B cell (primary cell): ENCODE data around the gene NEMP1. TPM values are rescaled to one million over a fixed set of nuclear protein-coding genes. Genes with fewer than 3 reads are reported as not detected.

ENCODE experiments used
- ATAC-seq: fragments of 200-7000 bp; cut with Tn5 transposase; one replicate; pipeline ENCODE4 v1.10.0; 2021; ENCODE audit warnings: low read depth, mild to moderate bottlenecking, moderate number of reproducible peaks, moderate library complexity
- CTCF ChIA-PET: fragments of 350-600 bp; sonication (Branson Sonifier 250); formaldehyde crosslinking; loops from one replicate; lab custom pipeline; 2021; ENCODE audit warnings: antibody characterized with exemption, inconsistent platforms; lab: Charles Lee
- POLR2A ChIA-PET: fragments of 350-600 bp; sonication (Branson Sonifier 250); formaldehyde crosslinking; loops from one replicate; lab custom pipeline; 2021; ENCODE audit warnings: antibody characterized with exemption; lab: Charles Lee
- DNase-seq: peaks from one replicate; pipeline ENCODE4 v3.0.0; 2013
- H2AFZ ChIP-seq: 2 replicates; pipeline ENCODE4 v1.6.1; 2012; ENCODE audit warnings: mild to moderate bottlenecking, low read depth, low read length; ENCODE audit not compliant: insufficient read depth, poor library complexity, severe bottlenecking
- H3K27ac ChIP-seq, 2 donors: 1 replicate in 1 of 2; 2 replicates in 1 of 2; pipeline ENCODE4 v1.5.1; 2012 to 2013; ENCODE audit warnings: low read length in 2 of 2, mild to moderate bottlenecking in 2 of 2, moderate library complexity in 1 of 2
- H3K27me3 ChIP-seq, 4 experiments: fragments of 200-600 bp in 1 of 4; sonication (generic) in 1 of 4; replicated peaks in 1 of 4; 1 replicate in 2 of 4; 2 replicates in 2 of 4; pipeline versions ENCODE4 v1.6.1 to v1.7.0; 2013 to 2016; ENCODE audit warnings: low read length in 3 of 4, mild to moderate bottlenecking in 2 of 4, mixed read lengths in 1 of 4, moderate library complexity in 1 of 4; ENCODE audit not compliant: insufficient read depth in 4 of 4, control insufficient read depth in 3 of 4; ENCODE audit errors: control extremely low read depth in 1 of 4
- H3K36me3 ChIP-seq, 2 experiments: replicated peaks in 1 of 2; 1 replicate in 1 of 2; 2 replicates in 1 of 2; pipeline versions ENCODE4 v1.6.1 to v1.7.1; 2013; ENCODE audit warnings: low read length in 1 of 2; ENCODE audit not compliant: insufficient read depth in 2 of 2, control insufficient read depth in 1 of 2; ENCODE audit errors: control extremely low read depth in 1 of 2, extremely low read depth in 1 of 2
- H3K4me1 ChIP-seq, 2 donors: fragments of 200-600 bp in 1 of 2; sonication (generic) in 1 of 2; 1 replicate in 1 of 2; 2 replicates in 1 of 2; pipeline versions ENCODE4 v1.5.1 to v1.6.1; 2013 to 2017; ENCODE audit warnings: low read length in 2 of 2; ENCODE audit not compliant: control insufficient read depth in 2 of 2, insufficient read depth in 2 of 2
- H3K4me2 ChIP-seq: replicated peaks from 2 replicates; pipeline ENCODE3; 2012; ENCODE audit warnings: mild to moderate bottlenecking, low read depth, low read length; ENCODE audit not compliant: poor library complexity, severe bottlenecking
- H3K4me3 ChIP-seq, 5 experiments: fragments of 200-600 bp in 1 of 5; sonication (generic) in 1 of 5; 1 replicate in 3 of 5; 2 replicates in 2 of 5; pipeline versions ENCODE4 v1.5.1 to v1.7.0; 2011 to 2016; ENCODE audit warnings: low read length in 4 of 5, mild to moderate bottlenecking in 4 of 5, low read depth in 2 of 5, control low read depth in 1 of 5, moderate library complexity in 1 of 5; ENCODE audit not compliant: insufficient read depth in 1 of 5; ENCODE audit errors: control extremely low read depth in 1 of 5, extremely low read depth in 1 of 5
- H3K79me2 ChIP-seq: fragments of 200-600 bp; sonication (generic); one replicate; pipeline ENCODE4 v1.6.0; 2016; ENCODE audit warnings: low read length; ENCODE audit not compliant: control insufficient read depth, insufficient read depth
- H3K9ac ChIP-seq: fragments of 200-600 bp; sonication (generic); 2 replicates; pipeline ENCODE4 v1.6.1; 2017; ENCODE audit warnings: mild to moderate bottlenecking, low read length, moderate library complexity
- H3K9me3 ChIP-seq, 3 donors: one replicate each; pipeline versions ENCODE4 v1.6.1 to v1.7.1; 2013; ENCODE audit warnings: low read length in 2 of 3; ENCODE audit not compliant: control insufficient read depth in 2 of 3, insufficient read depth in 1 of 3; ENCODE audit errors: control extremely low read depth in 1 of 3
- H4K20me1 ChIP-seq: 2 replicates; pipeline ENCODE4 v1.6.0; 2012; ENCODE audit warnings: mild to moderate bottlenecking, low read length; ENCODE audit not compliant: insufficient read depth, control insufficient read depth, poor library complexity, severe bottlenecking
- H3K27ac Mint-ChIP-seq: one replicate; pipeline ENCODE4 v1.8.0; 2021; ENCODE audit warnings: mixed read lengths
- H3K27me3 Mint-ChIP-seq: one replicate; pipeline ENCODE4 v1.8.0; 2021; ENCODE audit warnings: mixed read lengths
- H3K4me1 Mint-ChIP-seq: one replicate; pipeline ENCODE4 v1.8.0; 2021; ENCODE audit warnings: mixed read lengths
- H3K4me3 Mint-ChIP-seq: one replicate; pipeline ENCODE4 v1.8.0; 2021; ENCODE audit warnings: mixed read lengths
- H3K9me3 Mint-ChIP-seq: one replicate; pipeline ENCODE4 v1.8.0; 2022; ENCODE audit warnings: mixed read lengths; ENCODE audit not compliant: insufficient read depth
- CTCF ChIP-seq: fragments of 200-600 bp; IDR thresholded peaks from one replicate; pipeline ENCODE4 v1.8.0; 2022; ENCODE audit warnings: antibody characterized with exemption, mild to moderate bottlenecking
- EZH2 ChIP-seq: IDR thresholded peaks from 2 replicates; pipeline ENCODE4 v1.6.1; 2012; ENCODE audit warnings: borderline replicate concordance, low read depth, mild to moderate bottlenecking, moderate library complexity, low read length; ENCODE audit not compliant: insufficient read depth, poor library complexity, severe bottlenecking
- WGBS: methylation state at CpG from one replicate; pipeline ENCODE4 v1.1.5; 2013; ENCODE audit warnings: missing lambda C conversion rate; ENCODE audit not compliant: insufficient coverage; 5-methylcytosine and 5-hydroxymethylcytosine counted together
- intact Hi-C: fragments of 100-400 bp; cut with micrococcal nuclease; formaldehyde crosslinking; loops from one replicate; pipeline ENCODE4 v1.10.0; 2022
- polyA plus RNA-seq: library from polyadenylated mRNA; depleted of rRNA; stranded (reverse); fragments of >200 nt; gene quantifications from 2 replicates; pipeline ENCODE4 v1.2.3, GENCODE V29; 2012
- total RNA-seq, 2 donors: library from RNA; stranded (reverse); fragments of 120-200 nt in 1 of 2; gene quantifications; 1 replicate in 1 of 2; 2 replicates in 1 of 2; pipeline versions ENCODE4 v1.2.3 to v1.2.4, GENCODE V29; 2013 to 2022

Gene NEMP1
- total and polyA plus RNA-seq, 2 donors (not counting 1 experiment from before 2014, with no cell fraction given): 13.6 to 35.0 TPM

- DNase-seq (peak; percentile 15), ATAC-seq (no peak)
- peaks cover 26% of the 10 kb centered on the region for H4K20me1 ChIP-seq
- TF ChIP-seq CTCF: peak; percentile 81
- no peak for TF ChIP-seq EZH2
- H3K4me1 ChIP-seq: peaks cover 20 to 38% of the 10 kb centered on the region in 2 donors
- H3K9me3 ChIP-seq: no peaks in the 10 kb centered on the region
- H3K4me3 ChIP-seq: peak overlapping the region; percentile 87 to 100 (median 100)
- peak overlapping the region; percentile 98 for H3K27ac Mint-ChIP-seq
- peak overlapping the region; percentile 96 to 100 for H3K27ac ChIP-seq
- 68% methylated on average over 7 of the region's 9 CpGs for WGBS
- peak overlapping the region; percentile 99 for H3K4me3 Mint-ChIP-seq
- no peaks in the 10 kb centered on the region for H3K9me3 Mint-ChIP-seq
- ChIA-PET CTCF (interaction anchor here (0.6 to 14.2 kb wide), 44 partner anchors 10 to 611 kb away, joined by 3 to 420 read pairs (median 7); partner anchors contain the start of genes HSD17B6, LRP1, NAB2 and NACA), POLR2A (interaction anchor here (0.6 to 5.0 kb wide), 21 partner anchors 9 to 1375 kb away, joined by 3 to 139 read pairs (median 6); partner anchors contain the start of genes LRP1, NAB2, NACA and NEMP1)
- peak overlapping the region; percentile 93 for H3K9ac ChIP-seq
- no peaks in the 10 kb centered on the region for H3K27me3 Mint-ChIP-seq
- H3K79me2 ChIP-seq: peaks cover 52% of the 10 kb centered on the region
- intact Hi-C loops: loop anchor here (1.0 to 5.0 kb wide), 6 partner anchors 19 to 355 kb away; partner anchors contain the start of genes GLI1 and INHBE
- H3K27me3 ChIP-seq: no peaks in the 10 kb centered on the region
- peaks cover 32% of the 10 kb centered on the region for H3K4me1 Mint-ChIP-seq
- peak overlapping the region; percentile 60 for H2AFZ ChIP-seq
- peak overlapping the region; percentile 96 for H3K4me2 ChIP-seq
- peaks cover 0 to 19% of the 10 kb centered on the region in 2 experiments for H3K36me3 ChIP-seq
Measured at GRCh38 chr12:57112492-57113294, 34.1 kb upstream of the NEMP1 start.
